Esophagus muscularis mucosa (tissue), 4 donors: ENCODE results near the gene ANKRD23. TPM values are rescaled to one million over a fixed set of nuclear protein-coding genes. Genes with fewer than 3 reads are reported as not detected.
"Not testable (repeated sequence)": the region's sequence is repeated elsewhere in the genome, so short reads cannot be mapped to it uniquely, and the experiment has no call there.

Source experiments
- DNase-seq: peaks from one replicate; pipeline ENCODE4 v3.0.0-alpha.2; 2017; ENCODE audit errors: extremely low spot score
- H3K27ac ChIP-seq, 4 donors: fragments of 200-600 bp; sonication (generic); replicated peaks in 1 of 4; 1 replicate in 3 of 4; 2 replicates in 1 of 4; pipeline ENCODE4 v1.5.1; 2016 to 2019; ENCODE audit warnings: mild to moderate bottlenecking in 1 of 4
- H3K27me3 ChIP-seq, 4 donors: fragments of 200-600 bp; sonication (generic); one replicate each; pipeline versions ENCODE4 v1.5.1 to v1.6.0; 2016 to 2019
- H3K36me3 ChIP-seq, 4 donors: fragments of 200-600 bp; sonication (generic); one replicate each; pipeline ENCODE4 v1.5.1; 2016 to 2019
- H3K4me1 ChIP-seq, 4 donors: fragments of 200-600 bp; sonication (generic); one replicate each; pipeline ENCODE4 v1.5.1; 2016 to 2019
- H3K4me3 ChIP-seq, 4 donors: fragments of 200-600 bp; sonication (generic); 1 replicate in 2 of 4; 2 replicates in 2 of 4; pipeline ENCODE4 v1.5.1; 2016 to 2019; ENCODE audit warnings: mild to moderate bottlenecking in 4 of 4, moderate library complexity in 1 of 4
- H3K9me3 ChIP-seq, 4 donors: fragments of 200-600 bp; sonication (generic); 1 replicate in 3 of 4; 2 replicates in 1 of 4; pipeline ENCODE4 v1.5.1; 2016 to 2019
- EP300 ChIP-seq: sonication (generic); formaldehyde crosslinking; IDR thresholded peaks from one replicate; pipeline ENCODE4 v1.6.1; 2017; ENCODE audit warnings: antibody characterized with exemption
- POLR2A ChIP-seq: fragments of 450-650 bp; IDR thresholded peaks from one replicate; pipeline ENCODE4 v1.6.1; 2017; ENCODE audit warnings: antibody characterized with exemption, moderate library complexity, mild to moderate bottlenecking, low read depth
- POLR2AphosphoS5 ChIP-seq, 2 donors: sonication (generic); formaldehyde crosslinking; IDR thresholded peaks; one replicate each; pipeline ENCODE4 v1.6.1; 2017; ENCODE audit warnings: antibody characterized with exemption in 2 of 2
- WGBS: methylation state at CpG from one replicate; pipeline ENCODE4 v1.1.5; 2018; 5-methylcytosine and 5-hydroxymethylcytosine counted together
- intact Hi-C: fragments of 100-400 bp; cut with DNase I; formaldehyde crosslinking; loops from one replicate; pipeline ENCODE4 v1.15.1; 2023
- total RNA-seq, 4 donors: library from RNA; depleted of rRNA; stranded (reverse); fragments of >200 nt; gene quantifications; one replicate each; pipeline versions ENCODE4 v1.1.0 to v1.2.1, GENCODE V29; 2016
- TF ChIP-seq, protein P1 (sequence below), 3 experiments: fragments of 200-600 bp in 2 of 3; fragments of 450-650 bp in 1 of 3; sonication (generic) in 2 of 3; IDR thresholded peaks; one replicate each; pipeline ENCODE4 v1.5.1; 2017 to 2019; ENCODE audit warnings: antibody characterized with exemption in 3 of 3, mild to moderate bottlenecking in 2 of 3, moderate library complexity in 1 of 3

Gene ANKRD23
- total RNA-seq, 4 donors from 2014 or later = 2.2 to 6.0 (median 4.2) TPM

DNA sequence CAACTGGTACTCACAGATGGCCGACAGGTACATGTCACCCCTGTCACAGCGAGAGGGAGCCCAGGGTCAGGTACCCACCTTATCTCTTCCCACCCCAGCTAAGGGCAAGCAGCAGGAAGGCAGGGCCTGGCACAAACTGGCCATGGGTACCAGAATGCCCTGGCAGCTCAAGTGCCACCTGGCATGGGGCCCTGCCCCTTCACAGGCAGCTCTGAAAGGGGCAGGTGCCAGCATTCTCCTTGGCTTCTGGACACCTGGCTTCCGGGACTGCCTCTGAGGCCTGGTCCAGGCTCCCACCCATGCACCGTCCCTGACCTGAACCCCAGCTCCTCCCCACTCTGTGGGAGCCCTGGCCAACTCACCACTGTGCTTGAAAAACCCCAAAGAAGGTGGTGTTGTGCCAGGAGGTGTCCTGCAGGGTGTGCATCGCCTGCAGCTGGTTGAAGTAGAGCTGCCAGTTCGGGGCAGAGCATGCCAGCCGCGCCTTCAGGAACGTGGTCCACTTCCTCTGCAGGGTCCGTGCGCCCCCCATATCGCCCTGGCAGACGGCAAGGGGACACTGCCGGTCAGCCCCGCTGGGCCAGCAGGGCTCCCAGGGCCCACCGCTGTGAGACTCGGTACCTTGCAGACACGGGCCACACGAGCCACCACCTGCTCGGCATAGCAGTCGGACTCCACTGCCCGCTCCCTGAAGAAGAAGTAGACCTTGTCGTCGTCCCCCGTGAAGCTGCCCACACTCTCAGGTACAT lies 20.7 kb upstream of the ANKRD23 start:
- no peak overlapping the region for H3K4me3 ChIP-seq
- TF ChIP-seq EP300 = no peak
- TF ChIP-seq POLR2A = no peak
- no peak for TF ChIP-seq POLR2AphosphoS5 (IDR thresholded peaks at IDR 0.05)
- TF ChIP-seq, protein P1, sequence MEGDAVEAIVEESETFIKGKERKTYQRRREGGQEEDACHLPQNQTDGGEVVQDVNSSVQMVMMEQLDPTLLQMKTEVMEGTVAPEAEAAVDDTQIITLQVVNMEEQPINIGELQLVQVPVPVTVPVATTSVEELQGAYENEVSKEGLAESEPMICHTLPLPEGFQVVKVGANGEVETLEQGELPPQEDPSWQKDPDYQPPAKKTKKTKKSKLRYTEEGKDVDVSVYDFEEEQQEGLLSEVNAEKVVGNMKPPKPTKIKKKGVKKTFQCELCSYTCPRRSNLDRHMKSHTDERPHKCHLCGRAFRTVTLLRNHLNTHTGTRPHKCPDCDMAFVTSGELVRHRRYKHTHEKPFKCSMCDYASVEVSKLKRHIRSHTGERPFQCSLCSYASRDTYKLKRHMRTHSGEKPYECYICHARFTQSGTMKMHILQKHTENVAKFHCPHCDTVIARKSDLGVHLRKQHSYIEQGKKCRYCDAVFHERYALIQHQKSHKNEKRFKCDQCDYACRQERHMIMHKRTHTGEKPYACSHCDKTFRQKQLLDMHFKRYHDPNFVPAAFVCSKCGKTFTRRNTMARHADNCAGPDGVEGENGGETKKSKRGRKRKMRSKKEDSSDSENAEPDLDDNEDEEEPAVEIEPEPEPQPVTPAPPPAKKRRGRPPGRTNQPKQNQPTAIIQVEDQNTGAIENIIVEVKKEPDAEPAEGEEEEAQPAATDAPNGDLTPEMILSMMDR (IDR thresholded peaks at IDR 0.05) = no peak
- intact Hi-C loops = no loop called here
- peaks cover 49 to 80% (median 77%) of the 10 kb centered on the region in 4 donors for H3K36me3 ChIP-seq
- peak overlapping the region; percentile 98 to 100 (median 99) for H3K27ac ChIP-seq
- no peaks in the 10 kb centered on the region for H3K27me3 ChIP-seq
- 81% methylated on average over 14 of the region's 25 CpGs for WGBS
- peaks cover 53 to 87% (median 84%) of the 10 kb centered on the region in 4 donors for H3K4me1 ChIP-seq
- no peak for DNase-seq
- H3K9me3 ChIP-seq = no peaks in the 10 kb centered on the region

DNA sequence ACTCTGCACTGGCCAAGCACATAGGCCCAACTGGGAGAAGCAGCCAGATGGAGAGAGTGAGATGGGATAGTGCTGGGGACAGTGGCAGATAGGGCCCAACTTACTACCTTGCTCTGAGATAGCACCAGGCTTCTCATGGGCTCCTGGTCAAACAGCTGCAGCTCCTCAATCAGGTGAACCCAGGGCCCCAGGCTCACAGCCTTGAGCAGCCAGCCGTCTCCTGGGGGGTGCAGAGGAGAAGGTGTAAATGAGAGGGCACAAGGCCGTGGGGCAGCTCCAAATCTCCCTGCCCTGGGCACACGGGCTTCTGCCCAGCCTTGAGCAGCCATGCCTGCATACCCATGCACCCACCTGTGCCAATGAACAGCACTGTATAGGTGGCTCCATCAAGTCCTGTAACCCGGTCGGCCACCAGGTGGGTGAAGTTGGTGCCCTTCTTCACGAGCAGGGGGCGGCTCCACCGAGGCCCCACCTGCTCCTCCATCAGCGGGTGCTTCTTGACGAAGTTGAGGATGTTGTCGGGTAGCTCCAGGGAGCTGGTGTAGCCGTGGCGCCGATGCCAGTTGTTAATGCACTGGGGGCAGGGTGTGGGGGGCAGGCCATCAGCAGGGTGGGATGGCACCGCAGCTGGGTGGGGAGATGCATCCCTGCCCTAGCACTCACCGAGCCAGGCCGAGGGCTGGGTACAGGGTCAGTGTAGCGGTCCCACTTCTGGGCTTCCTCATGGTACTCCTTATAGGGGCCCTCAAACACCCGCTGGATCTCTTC lies 19.9 kb upstream of the ANKRD23 start:
- no peaks in the 10 kb centered on the region for H3K9me3 ChIP-seq
- TF ChIP-seq POLR2A (no peak), EP300 (no peak), POLR2AphosphoS5 (IDR thresholded peaks at IDR 0.05) (no peak)
- TF ChIP-seq, protein P1 (IDR thresholded peaks at IDR 0.05) = no peak
- peaks cover 61 to 94% (median 91%) of the 10 kb centered on the region in 4 donors for H3K4me1 ChIP-seq
- no peak for DNase-seq
- intact Hi-C loops = no loop called here
- no peak overlapping the region for H3K4me3 ChIP-seq
- H3K36me3 ChIP-seq = peaks cover 49 to 80% (median 77%) of the 10 kb centered on the region in 4 donors
- peak overlapping the region; percentile 98 to 100 (median 99) for H3K27ac ChIP-seq
- H3K27me3 ChIP-seq = no peaks in the 10 kb centered on the region
- WGBS = 70% methylated on average over 14 of the region's 19 CpGs

DNA sequence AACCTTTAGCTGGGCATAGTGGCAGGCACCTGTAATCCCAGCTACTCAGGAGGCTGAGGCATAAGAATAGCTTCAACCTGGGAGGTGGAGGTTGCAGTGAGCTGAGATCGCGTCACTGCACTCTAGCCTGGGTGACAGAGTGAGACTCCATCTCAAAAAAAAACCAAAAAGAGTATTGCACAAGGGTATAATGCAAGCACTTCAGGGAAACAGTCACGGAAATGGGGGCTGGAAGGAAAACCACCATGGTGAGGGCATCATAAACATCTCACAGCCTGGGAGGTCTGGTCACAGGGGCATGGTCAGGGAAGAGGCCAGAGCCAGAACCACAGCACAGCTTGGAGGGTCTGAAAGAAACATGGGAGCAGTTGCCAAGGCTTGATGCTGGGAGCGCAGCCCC lies 19.2 kb upstream of the ANKRD23 start:
- Histone ChIP-seq H3K4me1 (peaks cover 65 to 99% (median 94%) of the 10 kb centered on the region in 4 donors), H3K27ac (peak overlapping the region in 3 of 4 donors; percentile 49 to 100 (median 98)), H3K36me3 (peaks cover 49 to 80% (median 77%) of the 10 kb centered on the region in 4 donors)
- H3K27me3 ChIP-seq, H3K9me3 ChIP-seq, DNase-seq, intact Hi-C loops, H3K4me3 ChIP-seq: not testable (repeated sequence)
- WGBS = 61% methylated on average over 4 of the region's 4 CpGs

DNA sequence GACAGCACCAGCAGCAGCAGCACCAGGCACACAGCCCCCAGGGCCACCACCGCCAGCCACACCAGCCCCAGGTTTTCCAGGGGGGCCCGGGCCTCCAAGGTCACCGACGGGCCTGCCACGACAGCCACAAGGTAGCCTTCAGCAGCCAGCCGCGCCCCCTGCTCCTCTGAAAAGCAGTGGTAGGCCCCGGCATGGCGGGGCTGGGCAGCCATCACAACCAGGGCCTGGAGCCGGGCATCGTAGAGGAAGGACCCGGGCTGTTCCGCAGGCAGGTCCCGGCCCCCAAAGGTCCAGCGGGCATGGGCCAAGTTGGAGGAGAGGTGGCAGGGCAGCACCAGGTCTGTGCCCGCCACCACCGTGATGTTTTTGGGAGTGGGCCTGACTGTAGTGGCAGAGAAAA lies 17.3 kb upstream of the ANKRD23 start:
- DNase-seq = no peak
- H3K9me3 ChIP-seq = no peaks in the 10 kb centered on the region
- intact Hi-C loops = no loop called here
- peaks cover 51 to 92% (median 89%) of the 10 kb centered on the region in 4 donors for H3K4me1 ChIP-seq
- H3K4me3 ChIP-seq = no peak overlapping the region
- TF ChIP-seq, protein P1 (IDR thresholded peaks at IDR 0.05) = no peak
- TF ChIP-seq EP300 (no peak), POLR2AphosphoS5 (IDR thresholded peaks at IDR 0.05) (no peak)
- no peaks in the 10 kb centered on the region for H3K27me3 ChIP-seq
- H3K36me3 ChIP-seq = peaks cover 49 to 63% (median 62%) of the 10 kb centered on the region in 4 donors
- WGBS = 82% methylated on average over 14 of the region's 17 CpGs
- H3K27ac ChIP-seq = peak overlapping the region; percentile 83 to 100 (median 85)
